Measurements from ENCODE around the gene KIAA1328. TPM values are rescaled to one million over a fixed set of nuclear protein-coding genes. Genes with fewer than 3 reads are reported as not detected.

KIAA1328 gene
- total and polyA plus RNA-seq, 2 donors (not counting 3 experiments of a cell fraction or from before 2014, with no cell fraction given): 2.7 to 6.5 TPM

DNA sequence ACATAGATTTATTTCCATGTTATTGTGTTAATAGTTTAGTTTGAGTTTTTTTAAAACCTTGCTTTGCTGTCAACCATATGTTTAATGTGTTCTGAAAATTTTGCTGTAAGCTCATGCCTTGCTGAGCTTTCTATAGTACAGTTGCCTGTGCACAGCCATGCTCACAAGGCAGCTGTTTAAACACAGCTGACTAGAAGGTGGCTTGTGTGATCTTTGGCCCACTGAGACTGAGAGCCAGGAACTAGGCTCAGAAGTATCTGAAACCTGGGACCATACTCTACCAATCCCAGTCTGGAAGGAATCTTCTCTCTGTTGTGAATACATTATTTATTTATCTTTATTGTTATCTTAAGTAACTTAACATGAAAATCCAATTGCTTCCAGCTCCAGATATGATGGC, 350.5 kb downstream of the KIAA1328 start:
- no peak overlapping the region for H3K27ac ChIP-seq (ENCODE audit: insufficient read depth, low read depth, low read length)

More for the DNA sequence above, 350.5 kb downstream of the KIAA1328 start:
- no TSS peak for BruUV-seq (replicated peaks)
- H2AFZ ChIP-seq (ENCODE audit: low read depth, low read length): no peak overlapping the region
- no peak for FAIRE-seq
- no peaks in the 10 kb centered on the region for H3K27me3 ChIP-seq (ENCODE audit: control insufficient read depth in 2 of 2, insufficient read depth in 2 of 2, low read length in 2 of 2)
- ChIA-PET CTCF (no interaction called here), POLR2A (no interaction called here)
- no peaks in the 10 kb centered on the region for H3K4me1 ChIP-seq (ENCODE audit: control insufficient read depth, extremely low read depth, insufficient read depth, low read length)
- no peaks in the 10 kb centered on the region for H3K79me2 ChIP-seq (ENCODE audit: control insufficient read depth, insufficient read depth, low read length)
- H3K9me1 ChIP-seq (replicated peaks; ENCODE audit: control insufficient read depth, extremely low read depth, insufficient read depth, low read length): no peaks in the 10 kb centered on the region
- H3K9ac ChIP-seq (replicated peaks; ENCODE audit: extremely low read depth, insufficient read depth, low read length): no peak overlapping the region
- H4K20me1 ChIP-seq (replicated peaks; ENCODE audit: control insufficient read depth, extremely low read depth, insufficient read depth, low read length): no peaks in the 10 kb centered on the region
- H3K4me2 ChIP-seq (ENCODE audit: insufficient read depth, low read length): no peak overlapping the region
- no peaks in the 10 kb centered on the region for H3K36me3 ChIP-seq (ENCODE audit: control insufficient read depth in 2 of 2, extremely low read depth in 1 of 2, insufficient read depth in 2 of 2, low read length in 2 of 2)
- TF ChIP-seq, protein P1, sequence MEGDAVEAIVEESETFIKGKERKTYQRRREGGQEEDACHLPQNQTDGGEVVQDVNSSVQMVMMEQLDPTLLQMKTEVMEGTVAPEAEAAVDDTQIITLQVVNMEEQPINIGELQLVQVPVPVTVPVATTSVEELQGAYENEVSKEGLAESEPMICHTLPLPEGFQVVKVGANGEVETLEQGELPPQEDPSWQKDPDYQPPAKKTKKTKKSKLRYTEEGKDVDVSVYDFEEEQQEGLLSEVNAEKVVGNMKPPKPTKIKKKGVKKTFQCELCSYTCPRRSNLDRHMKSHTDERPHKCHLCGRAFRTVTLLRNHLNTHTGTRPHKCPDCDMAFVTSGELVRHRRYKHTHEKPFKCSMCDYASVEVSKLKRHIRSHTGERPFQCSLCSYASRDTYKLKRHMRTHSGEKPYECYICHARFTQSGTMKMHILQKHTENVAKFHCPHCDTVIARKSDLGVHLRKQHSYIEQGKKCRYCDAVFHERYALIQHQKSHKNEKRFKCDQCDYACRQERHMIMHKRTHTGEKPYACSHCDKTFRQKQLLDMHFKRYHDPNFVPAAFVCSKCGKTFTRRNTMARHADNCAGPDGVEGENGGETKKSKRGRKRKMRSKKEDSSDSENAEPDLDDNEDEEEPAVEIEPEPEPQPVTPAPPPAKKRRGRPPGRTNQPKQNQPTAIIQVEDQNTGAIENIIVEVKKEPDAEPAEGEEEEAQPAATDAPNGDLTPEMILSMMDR (IDR thresholded peaks at IDR 0.05; ENCODE audit: extremely low read depth in 1 of 2, insufficient read depth in 1 of 2, low read depth in 1 of 2, low read length in 2 of 2): no peak
- no peak for TF ChIP-seq MYC (IDR thresholded peaks at IDR 0.05; ENCODE audit: low read depth, low read length)
- TF ChIP-seq POLR2A (IDR thresholded peaks at IDR 0.05; ENCODE audit: low read depth, low read length): no peak
- TF ChIP-seq GATA2 (IDR thresholded peaks at IDR 0.05; ENCODE audit: insufficient read depth, insufficient read length, low read depth, low read length): no peak
- TF ChIP-seq EZH2 (IDR thresholded peaks at IDR 0.05; ENCODE audit: borderline replicate concordance, low read depth, low read length, severe bottlenecking): no peak
- TF ChIP-seq JUN (IDR thresholded peaks at IDR 0.05; ENCODE audit: borderline replicate concordance, insufficient read depth, insufficient read length, low read depth): no peak
- TF ChIP-seq FOS (IDR thresholded peaks at IDR 0.05; ENCODE audit: borderline replicate concordance, insufficient read depth, low read length): no peak
- no peak for TF ChIP-seq POLR2AphosphoS5 (IDR thresholded peaks at IDR 0.05; ENCODE audit: insufficient read depth, low read depth, low read length)
- TF ChIP-seq, protein P2, sequence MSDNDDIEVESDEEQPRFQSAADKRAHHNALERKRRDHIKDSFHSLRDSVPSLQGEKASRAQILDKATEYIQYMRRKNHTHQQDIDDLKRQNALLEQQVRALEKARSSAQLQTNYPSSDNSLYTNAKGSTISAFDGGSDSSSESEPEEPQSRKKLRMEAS (IDR thresholded peaks at IDR 0.05; ENCODE audit: insufficient read depth, insufficient read length): no peak
- no peak overlapping the region for H3K4me3 ChIP-seq (replicated peaks in 1 of 3; ENCODE audit: insufficient read depth in 1 of 3, low read depth in 1 of 3, low read length in 3 of 3)
- DNase-seq (ENCODE audit: low read depth, low spot score): no peak
- dilution Hi-C loops (cut with MboI; ENCODE audit: extremely low pct_ligation_motif_present, low sequenced_read_pairs): no loop called here
- intact Hi-C loops (cut with micrococcal nuclease): no loop called here
- H3K9me3 ChIP-seq (replicated peaks; ENCODE audit: control insufficient read depth, insufficient read depth, low read length): no peaks in the 10 kb centered on the region
